Osteoblast (primary cell): Measurements from ENCODE around the gene CEMIP2. TPM values are rescaled to one million over a fixed set of nuclear protein-coding genes. Genes with fewer than 3 reads are reported as not detected.

ENCODE experiments used
- DNase-seq: peaks from one replicate; pipeline ENCODE4 v3.0.0; 2011; ENCODE audit warnings: low spot score, mixed read lengths; ENCODE audit not compliant: insufficient read length; ENCODE audit errors: missing footprints
- H2AFZ ChIP-seq: 2 replicates; pipeline ENCODE4 v1.6.0; 2011; ENCODE audit warnings: mild to moderate bottlenecking, low read length
- H3K27ac ChIP-seq: 2 replicates; pipeline ENCODE4 v1.5.1; 2011; ENCODE audit warnings: mild to moderate bottlenecking, low read depth, low read length, moderate library complexity
- H3K27me3 ChIP-seq: 2 replicates; pipeline ENCODE4 v1.6.0; 2012; ENCODE audit warnings: mild to moderate bottlenecking, control low read depth, inconsistent platforms, low read length, moderate library complexity; ENCODE audit not compliant: insufficient read depth
- H3K36me3 ChIP-seq: 2 replicates; pipeline ENCODE4 v1.5.1; 2011; ENCODE audit warnings: mild to moderate bottlenecking, low read length, control low read depth, moderate library complexity; ENCODE audit not compliant: insufficient read depth
- H3K4me1 ChIP-seq: 2 replicates; pipeline ENCODE4 v1.5.1; 2011; ENCODE audit warnings: mild to moderate bottlenecking, low read length, control low read depth, moderate library complexity; ENCODE audit not compliant: insufficient read depth
- H3K4me2 ChIP-seq: 2 replicates; pipeline ENCODE4 v1.6.0; 2011; ENCODE audit warnings: mild to moderate bottlenecking, low read length; ENCODE audit not compliant: insufficient read depth
- H3K4me3 ChIP-seq: fragments of 200-600 bp; sonication (generic); 3 replicates; pipeline ENCODE4 v1.5.1; 2012; ENCODE audit warnings: mild to moderate bottlenecking, low read length, inconsistent platforms; ENCODE audit not compliant: insufficient read depth
- H3K79me2 ChIP-seq: 2 replicates; pipeline ENCODE4 v1.6.0; 2012; ENCODE audit warnings: mild to moderate bottlenecking, low read length, control low read depth, inconsistent platforms; ENCODE audit not compliant: insufficient read depth
- H3K9me3 ChIP-seq: 2 replicates; pipeline ENCODE4 v1.5.1; 2011; ENCODE audit warnings: low read depth, low read length, control low read depth
- H4K20me1 ChIP-seq: 2 replicates; pipeline ENCODE4 v1.6.0; 2012; ENCODE audit warnings: mild to moderate bottlenecking, low read length, control low read depth; ENCODE audit not compliant: insufficient read depth
- total RNA-seq: library from RNA; depleted of rRNA; stranded (reverse); fragments of >200 nt; gene quantifications from 2 replicates; pipeline ENCODE4 v1.2.3, GENCODE V29; 2012
- TF ChIP-seq, protein P1 (sequence below): IDR thresholded peaks from 2 replicates; pipeline ENCODE4 v1.5.1; 2011; ENCODE audit warnings: mild to moderate bottlenecking, low read depth, low read length, moderate library complexity; ENCODE audit errors: extremely low read depth

CEMIP2 gene
- total RNA-seq, 1 donor = 66.2 TPM

DNA sequence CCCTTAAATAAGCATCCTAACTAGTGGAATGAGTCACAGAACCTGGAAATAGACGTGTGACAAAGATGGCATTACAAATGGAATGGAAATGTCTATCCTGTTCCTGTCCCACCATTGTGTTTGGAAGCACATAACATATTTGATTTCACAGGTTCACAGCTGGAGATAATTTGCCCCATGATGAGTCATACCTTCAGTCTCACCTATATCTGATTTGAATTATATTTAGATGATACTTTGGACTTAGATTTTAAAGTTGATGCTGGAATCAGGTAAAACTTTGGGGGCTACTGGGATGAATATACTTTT, 92.5 kb downstream of the CEMIP2 start:
- H3K4me1 ChIP-seq = peaks cover 35% of the 10 kb centered on the region
- H3K4me2 ChIP-seq = no peak overlapping the region

DNA sequence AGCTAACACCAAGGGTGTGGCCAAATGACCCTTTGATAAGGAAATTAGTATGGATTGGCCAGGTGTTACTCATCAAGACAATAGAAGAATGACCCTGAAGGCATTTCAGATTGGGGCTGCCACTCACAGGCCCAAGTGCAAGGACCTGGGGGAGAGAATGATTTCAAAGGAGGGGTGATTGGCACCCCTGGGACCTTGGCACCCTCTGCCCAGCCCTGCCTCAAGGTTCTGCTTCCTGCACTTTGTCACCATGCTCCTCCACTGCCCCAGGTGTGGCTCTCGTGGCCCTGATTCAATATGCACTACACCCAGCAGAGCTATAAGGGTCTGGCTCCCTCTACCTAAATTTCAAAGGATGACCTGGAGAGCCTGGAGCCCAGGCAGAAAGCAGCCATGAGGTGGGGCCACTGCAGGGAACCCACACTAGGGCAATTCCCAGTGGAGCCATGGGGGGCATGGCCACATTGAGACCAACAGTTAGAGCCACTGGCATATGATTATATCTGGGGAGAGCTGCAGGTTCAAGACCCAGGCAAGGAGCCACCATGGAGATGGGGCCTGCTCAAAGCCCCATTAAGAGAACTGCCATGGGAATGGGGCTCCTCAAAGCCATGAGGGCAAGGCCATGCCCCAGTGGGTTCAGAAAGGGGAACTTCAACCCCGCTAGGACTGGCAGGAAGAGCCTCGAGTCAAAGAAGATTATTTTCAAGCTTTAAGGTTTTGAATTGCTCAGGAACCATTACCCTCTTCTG, 93.0 kb downstream of the CEMIP2 start:
- TF ChIP-seq, protein P1, sequence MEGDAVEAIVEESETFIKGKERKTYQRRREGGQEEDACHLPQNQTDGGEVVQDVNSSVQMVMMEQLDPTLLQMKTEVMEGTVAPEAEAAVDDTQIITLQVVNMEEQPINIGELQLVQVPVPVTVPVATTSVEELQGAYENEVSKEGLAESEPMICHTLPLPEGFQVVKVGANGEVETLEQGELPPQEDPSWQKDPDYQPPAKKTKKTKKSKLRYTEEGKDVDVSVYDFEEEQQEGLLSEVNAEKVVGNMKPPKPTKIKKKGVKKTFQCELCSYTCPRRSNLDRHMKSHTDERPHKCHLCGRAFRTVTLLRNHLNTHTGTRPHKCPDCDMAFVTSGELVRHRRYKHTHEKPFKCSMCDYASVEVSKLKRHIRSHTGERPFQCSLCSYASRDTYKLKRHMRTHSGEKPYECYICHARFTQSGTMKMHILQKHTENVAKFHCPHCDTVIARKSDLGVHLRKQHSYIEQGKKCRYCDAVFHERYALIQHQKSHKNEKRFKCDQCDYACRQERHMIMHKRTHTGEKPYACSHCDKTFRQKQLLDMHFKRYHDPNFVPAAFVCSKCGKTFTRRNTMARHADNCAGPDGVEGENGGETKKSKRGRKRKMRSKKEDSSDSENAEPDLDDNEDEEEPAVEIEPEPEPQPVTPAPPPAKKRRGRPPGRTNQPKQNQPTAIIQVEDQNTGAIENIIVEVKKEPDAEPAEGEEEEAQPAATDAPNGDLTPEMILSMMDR = no peak
- Histone ChIP-seq H2AFZ (no peak overlapping the region), H3K9me3 (no peaks in the 10 kb centered on the region), H3K4me1 (peaks cover 30% of the 10 kb centered on the region), H3K4me3 (no peak overlapping the region), H3K79me2 (no peaks in the 10 kb centered on the region), H3K27ac (no peak overlapping the region), H3K27me3 (no peaks in the 10 kb centered on the region), H3K36me3 (no peaks in the 10 kb centered on the region), H3K4me2 (no peak overlapping the region), H4K20me1 (no peaks in the 10 kb centered on the region)
- DNase-seq = no peak

More for the DNA sequence above, 92.5 kb downstream of the CEMIP2 start:
- H4K20me1 ChIP-seq = no peaks in the 10 kb centered on the region
- TF ChIP-seq, protein P1 = no peak
- H2AFZ ChIP-seq = no peak overlapping the region
- H3K79me2 ChIP-seq = no peaks in the 10 kb centered on the region
- no peak overlapping the region for H3K27ac ChIP-seq
- no peaks in the 10 kb centered on the region for H3K27me3 ChIP-seq
- no peak for DNase-seq
- no peaks in the 10 kb centered on the region for H3K9me3 ChIP-seq
- H3K4me3 ChIP-seq = no peak overlapping the region
- H3K36me3 ChIP-seq = no peaks in the 10 kb centered on the region

DNA sequence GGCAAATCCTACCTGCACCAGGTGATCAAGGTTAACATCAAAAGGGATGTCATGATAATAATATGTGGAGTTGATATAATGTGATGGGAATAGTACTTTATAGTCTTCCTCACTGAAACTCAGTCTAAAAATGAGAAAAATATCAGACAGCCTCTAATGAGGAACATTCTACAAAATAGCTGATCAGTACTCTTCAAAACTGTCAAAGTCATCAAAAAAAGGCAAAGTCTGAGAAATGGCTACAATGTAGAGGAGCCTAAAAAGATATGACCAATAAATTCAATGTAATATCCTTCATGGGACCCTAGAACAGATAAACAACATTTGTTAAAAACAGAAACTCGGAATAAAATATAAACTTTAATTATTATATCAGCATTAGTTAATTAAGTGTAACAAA, 95.7 kb downstream of the CEMIP2 start:
- H3K4me2 ChIP-seq = no peak overlapping the region
- H4K20me1 ChIP-seq = no peaks in the 10 kb centered on the region
- H2AFZ ChIP-seq = no peak overlapping the region
- no peaks in the 10 kb centered on the region for H3K9me3 ChIP-seq
- H3K4me3 ChIP-seq = no peak overlapping the region
- TF ChIP-seq, protein P1 = no peak
- H3K27me3 ChIP-seq = no peaks in the 10 kb centered on the region
- H3K36me3 ChIP-seq = no peaks in the 10 kb centered on the region
- H3K27ac ChIP-seq = no peak overlapping the region
- H3K4me1 ChIP-seq = peaks cover 3% of the 10 kb centered on the region
- H3K79me2 ChIP-seq = no peaks in the 10 kb centered on the region
- no peak for DNase-seq

DNA sequence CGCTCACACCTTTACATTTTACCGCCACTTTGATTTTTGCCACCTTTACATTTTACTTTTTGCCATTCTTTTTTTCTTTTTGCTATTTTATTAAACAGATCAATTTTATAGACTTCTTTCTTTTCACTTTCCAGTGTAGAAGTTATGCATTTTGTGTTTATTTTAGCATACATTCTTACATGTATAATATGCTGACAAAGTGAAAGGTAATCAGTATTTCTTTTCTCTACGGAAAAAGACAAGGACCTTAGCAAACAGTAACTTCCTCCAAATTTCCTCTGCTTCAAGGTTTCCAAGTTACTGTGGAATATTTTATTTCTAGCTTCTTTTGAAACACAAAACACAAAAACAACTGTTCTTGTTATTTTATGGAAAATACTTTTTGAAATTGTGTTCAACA, 97.0 kb downstream of the CEMIP2 start:
- Histone ChIP-seq H3K36me3 (no peaks in the 10 kb centered on the region), H4K20me1 (no peaks in the 10 kb centered on the region), H3K79me2 (no peaks in the 10 kb centered on the region), H3K4me1 (no peaks in the 10 kb centered on the region), H2AFZ (no peak overlapping the region), H3K27ac (no peak overlapping the region), H3K9me3 (no peaks in the 10 kb centered on the region), H3K4me3 (no peak overlapping the region), H3K27me3 (no peaks in the 10 kb centered on the region), H3K4me2 (no peak overlapping the region)
- DNase-seq = no peak
- TF ChIP-seq, protein P1 = no peak
